Dedifferentiated amniotic fluid mesenchymal stem cell (primary cell): Measurements from ENCODE around the gene CPOX.

Source experiments
- DNase-seq: peaks from one replicate; pipeline ENCODE4 v3.0.0-alpha.2; 2016; ENCODE audit errors: extremely low spot score

CPOX gene

GRCh38 chr3:98536456-98537017 lies 56.9 kb downstream of the CPOX start:
- DNase-seq = no peak

DNA sequence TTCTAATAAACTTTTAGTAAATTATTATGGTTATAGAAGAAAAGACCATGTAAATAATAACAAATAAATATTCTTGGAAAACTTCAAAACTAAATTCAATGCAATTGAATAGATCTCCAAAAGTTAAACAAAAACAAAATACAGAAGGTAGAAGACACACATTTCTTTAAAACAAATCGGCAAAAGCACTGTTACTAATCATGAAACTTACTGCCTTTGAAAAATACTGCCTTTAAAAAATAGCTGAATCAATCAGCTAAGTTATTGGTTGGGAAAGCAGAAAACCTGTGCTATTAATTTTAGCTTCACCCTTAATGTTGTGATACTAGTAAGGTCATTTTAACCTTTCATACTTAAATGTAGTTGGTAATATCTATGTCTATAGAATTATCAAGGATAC lies 58.7 kb downstream of the CPOX start:
- no peak for DNase-seq

DNA sequence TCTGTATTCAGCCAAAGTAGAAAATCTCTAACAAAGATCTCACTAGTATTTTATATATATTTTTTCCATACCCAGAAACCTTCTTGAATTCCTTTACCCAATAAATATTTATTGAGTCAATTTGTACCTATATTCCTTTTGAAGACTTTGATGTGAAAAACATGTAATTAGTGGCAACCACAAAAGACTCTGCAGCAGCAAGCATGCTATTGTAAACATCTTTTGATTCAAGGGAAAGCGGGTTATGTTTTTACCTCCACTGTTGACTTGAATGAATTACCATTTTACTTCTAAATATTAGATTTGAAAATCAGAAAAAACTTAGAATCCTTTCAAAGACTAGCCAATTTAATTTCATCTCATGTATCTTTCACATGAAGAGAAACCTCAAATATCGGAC lies 59.2 kb downstream of the CPOX start:
- no peak for DNase-seq

DNA sequence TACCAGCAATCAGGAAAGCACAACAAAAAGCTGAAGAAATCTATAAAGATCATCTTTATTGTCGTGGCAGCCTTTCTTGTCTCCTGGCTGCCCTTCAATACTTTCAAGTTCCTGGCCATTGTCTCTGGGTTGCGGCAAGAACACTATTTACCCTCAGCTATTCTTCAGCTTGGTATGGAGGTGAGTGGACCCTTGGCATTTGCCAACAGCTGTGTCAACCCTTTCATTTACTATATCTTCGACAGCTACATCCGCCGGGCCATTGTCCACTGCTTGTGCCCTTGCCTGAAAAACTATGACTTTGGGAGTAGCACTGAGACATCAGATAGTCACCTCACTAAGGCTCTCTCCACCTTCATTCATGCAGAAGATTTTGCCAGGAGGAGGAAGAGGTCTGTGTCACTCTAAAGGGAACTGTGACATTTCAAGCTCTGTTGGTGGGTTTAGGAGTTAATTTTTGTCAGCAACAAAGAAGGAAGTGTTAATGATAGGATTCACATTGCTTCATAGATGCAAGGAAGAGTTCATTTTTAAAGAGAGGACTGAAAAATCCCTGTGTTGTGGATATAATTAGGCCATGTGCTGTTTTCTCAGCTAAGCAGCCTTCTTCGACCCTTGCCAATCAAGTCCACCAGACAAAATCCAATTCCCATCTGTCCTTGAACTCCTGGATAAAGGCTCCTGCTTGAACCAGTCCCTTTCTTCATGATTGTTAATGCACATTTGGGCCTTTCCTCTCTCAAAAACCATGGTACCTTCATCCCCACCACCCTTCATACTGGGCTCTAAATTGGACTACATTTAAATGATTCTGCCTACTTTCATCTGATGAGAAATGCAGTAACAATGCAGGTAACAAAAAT lies 60.5 kb downstream of the CPOX start:
- DNase-seq = no peak

DNA sequence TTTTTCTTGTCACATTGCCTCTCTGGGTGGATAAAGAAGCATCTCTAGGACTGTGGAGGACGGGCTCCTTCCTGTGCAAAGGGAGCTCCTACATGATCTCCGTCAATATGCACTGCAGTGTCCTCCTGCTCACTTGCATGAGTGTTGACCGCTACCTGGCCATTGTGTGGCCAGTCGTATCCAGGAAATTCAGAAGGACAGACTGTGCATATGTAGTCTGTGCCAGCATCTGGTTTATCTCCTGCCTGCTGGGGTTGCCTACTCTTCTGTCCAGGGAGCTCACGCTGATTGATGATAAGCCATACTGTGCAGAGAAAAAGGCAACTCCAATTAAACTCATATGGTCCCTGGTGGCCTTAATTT lies 61.2 kb downstream of the CPOX start:
- no peak for DNase-seq

DNA sequence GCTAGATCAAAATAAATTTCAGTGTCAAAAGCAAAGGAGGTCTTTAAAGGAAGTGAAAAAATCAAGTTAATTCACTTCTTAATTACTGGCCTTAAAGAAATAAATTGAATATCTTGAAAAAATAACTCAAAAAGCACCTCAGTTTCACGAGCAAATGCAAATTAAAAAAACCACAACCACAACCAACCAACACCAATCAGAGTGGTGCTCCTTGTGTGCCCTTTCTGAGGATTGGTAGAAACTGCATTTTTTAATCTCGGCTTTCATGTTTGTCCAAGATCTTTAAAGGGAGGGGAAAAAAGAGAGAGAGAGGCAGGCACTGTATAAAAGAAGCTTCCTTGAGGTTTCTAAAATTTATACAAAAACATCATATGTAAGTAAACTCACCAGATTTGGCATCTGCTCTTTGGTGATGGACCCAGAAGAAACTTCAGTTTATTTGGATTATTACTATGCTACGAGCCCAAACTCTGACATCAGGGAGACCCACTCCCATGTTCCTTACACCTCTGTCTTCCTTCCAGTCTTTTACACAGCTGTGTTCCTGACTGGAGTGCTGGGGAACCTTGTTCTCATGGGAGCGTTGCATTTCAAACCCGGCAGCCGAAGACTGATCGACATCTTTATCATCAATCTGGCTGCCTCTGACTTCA lies 61.7 kb downstream of the CPOX start, which contains the start of gene GPR15:
TSS of gene GPR15 (plus strand) at position 357 of the 653 bp plus-strand sequence. CDS start at position 413, 56 bp downstream.
- no peak for DNase-seq

DNA sequence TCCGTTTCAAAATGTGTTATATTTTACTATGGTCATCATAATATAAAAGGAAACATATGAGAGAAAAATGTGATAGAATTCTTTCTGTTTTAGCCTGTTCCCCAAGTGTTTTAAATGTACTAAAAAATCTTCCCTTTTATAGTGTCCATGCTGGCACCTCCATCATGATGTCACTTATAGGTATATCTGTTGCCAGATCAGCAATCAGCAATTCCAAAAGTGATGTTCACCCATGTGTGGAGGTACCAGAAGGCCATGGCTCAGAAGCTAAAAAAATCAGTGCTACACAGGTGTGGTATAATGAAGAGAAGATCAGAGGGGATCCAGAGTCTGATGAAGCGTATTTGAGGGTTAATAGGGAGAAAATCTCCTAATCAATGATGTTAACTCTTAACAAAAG lies 62.7 kb downstream of the CPOX start:
- DNase-seq = no peak

GRCh38 chr3:98529856-98530459 lies 63.5 kb downstream of the CPOX start:
- DNase-seq = no peak
